ENCODE measurements around the gene KCTD19.

Gene KCTD19

GRCh38 chr16:67241008-67241900 is 85.3 kb downstream of the KCTD19 start:
- no peak for DNase-seq

- DNase-seq, result no peak
These were observed 86.0 kb downstream of the KCTD19 start for GRCh38 chr16:67240506-67240905.
